ENCODE results near the gene TM4SF20.

TM4SF20 gene

GRCh38 chr2:227320305-227321094, 58.6 kb downstream of the TM4SF20 start:
- no peak for DNase-seq

GRCh38 chr2:227317834-227318233, 61.3 kb downstream of the TM4SF20 start:
- DNase-seq, result no peak

- no peak for DNase-seq
Measured at GRCh38 chr2:227313310-227313709, 65.8 kb downstream of the TM4SF20 start.

GRCh38 chr2:227312579-227312978, 66.5 kb downstream of the TM4SF20 start:
- no peak for DNase-seq
